ENCODE results near the gene LLGL1.

- no peak for TF ChIP-seq CTCF (IDR thresholded peaks at IDR 0.05)
- TF ChIP-seq POLR2A (IDR thresholded peaks at IDR 0.05), result no peak
Observed at GRCh38 chr17:18263885-18264682, 38.6 kb downstream of the LLGL1 start.
